ENCODE results near the gene ADPRM. TPM values are rescaled to one million over a fixed set of nuclear protein-coding genes. Genes with fewer than 3 reads are reported as not detected.
"Not testable (repeated sequence)": the region's sequence is repeated elsewhere in the genome, so short reads cannot be mapped to it uniquely, and the experiment has no call there.

The ADPRM gene
- total and polyA plus RNA-seq, 7 donors, result 7.4 to 16.6 (median 11.4) TPM

GRCh38 chr17:10687499-10687898, 9.9 kb upstream of the ADPRM start:
- no peak overlapping the region for H3K27ac ChIP-seq
- no peak overlapping the region for H3K4me3 ChIP-seq
- DNase-seq, result no peak
- WGBS, 2 donors, result 88 to 91% methylated on average over 2 of the region's 2 CpGs
- intact Hi-C loops (cut with DNase I), result no loop called here
- H3K36me3 ChIP-seq, result peaks cover 11 to 73% (median 35%) of the 10 kb centered on the region in 4 donors
- H3K27me3 ChIP-seq, result no peaks in the 10 kb centered on the region
- TF ChIP-seq POLR2A (IDR thresholded peaks at IDR 0.05), result no peak
- no peak for TF ChIP-seq POLR2AphosphoS5 (IDR thresholded peaks at IDR 0.05)
- TF ChIP-seq CTCF (IDR thresholded peaks at IDR 0.05), result no peak
- TF ChIP-seq EP300 (IDR thresholded peaks at IDR 0.05), result no peak
- H3K4me1 ChIP-seq, result peaks cover 0 to 5% (median 2%) of the 10 kb centered on the region in 4 donors
- H3K9me3 ChIP-seq, result no peaks in the 10 kb centered on the region

GRCh38 chr17:10695875-10696407, 1.5 kb upstream of the ADPRM start:
- not testable (repeated sequence) for DNase-seq, H3K9me3 ChIP-seq, H3K4me3 ChIP-seq, H3K27me3 ChIP-seq, H3K27ac ChIP-seq
- peaks cover 2 to 47% (median 24%) of the 10 kb centered on the region in 4 donors for H3K36me3 ChIP-seq
- intact Hi-C loops (cut with DNase I), result loop anchor here (2.0 kb wide), 1 partner anchor 33 kb away; no protein-coding TSS in a partner anchor
- WGBS, 2 donors, result 58 to 78% methylated on average over 17 of the region's 17 CpGs
- H3K4me1 ChIP-seq, result peaks cover 0 to 34% (median 21%) of the 10 kb centered on the region in 4 donors

- 6 to 16% methylated on average over 18 of the region's 18 CpGs for WGBS, 2 donors
- intact Hi-C loops (cut with DNase I), result no loop called here
These were observed 863 bp downstream of the ADPRM start for GRCh38 chr17:10698096-10698818.

GRCh38 chr17:10699856-10700255, 2.5 kb downstream of the ADPRM start:
- peaks cover 0 to 11% (median 3%) of the 10 kb centered on the region in 4 donors for H3K36me3 ChIP-seq
- TF ChIP-seq POLR2AphosphoS5 (IDR thresholded peaks at IDR 0.05) (no peak), POLR2A (IDR thresholded peaks at IDR 0.05) (no peak), CTCF (IDR thresholded peaks at IDR 0.05) (no peak), EP300 (IDR thresholded peaks at IDR 0.05) (no peak)
- WGBS, 2 donors, result 70 to 88% methylated on average over 1 of the region's 1 CpG
- H3K27ac ChIP-seq, result no peak overlapping the region
- no peaks in the 10 kb centered on the region for H3K9me3 ChIP-seq
- H3K4me1 ChIP-seq, result peaks cover 0 to 34% (median 24%) of the 10 kb centered on the region in 4 donors
- DNase-seq, result no peak
- no peaks in the 10 kb centered on the region for H3K27me3 ChIP-seq
- intact Hi-C loops (cut with DNase I), result no loop called here
- no peak overlapping the region for H3K4me3 ChIP-seq

More at GRCh38 chr17:10698096-10698818, 863 bp downstream of the ADPRM start:
- H3K4me3 ChIP-seq, result peak overlapping the region; percentile 71 to 97 (median 86)
- no peak for DNase-seq
- peaks cover 0 to 24% (median 3%) of the 10 kb centered on the region in 4 donors for H3K36me3 ChIP-seq
- peaks cover 0 to 34% (median 24%) of the 10 kb centered on the region in 4 donors for H3K4me1 ChIP-seq
- no peaks in the 10 kb centered on the region for H3K27me3 ChIP-seq
- no peaks in the 10 kb centered on the region for H3K9me3 ChIP-seq
- TF ChIP-seq EP300 (IDR thresholded peaks at IDR 0.05), result no peak
- peak overlapping the region; percentile 89 to 97 (median 94) for H3K27ac ChIP-seq

- Histone ChIP-seq H3K27ac (no peak overlapping the region), H3K36me3 (peaks cover 5 to 31% (median 21%) of the 10 kb centered on the region in 4 donors), H3K27me3 (no peaks in the 10 kb centered on the region), H3K4me1 (peaks cover 0 to 18% (median 12%) of the 10 kb centered on the region in 4 donors), H3K4me3 (no peak overlapping the region), H3K9me3 (no peaks in the 10 kb centered on the region)
- no peak for TF ChIP-seq POLR2AphosphoS5 (IDR thresholded peaks at IDR 0.05)
- TF ChIP-seq POLR2A (IDR thresholded peaks at IDR 0.05), result no peak
- TF ChIP-seq EP300 (IDR thresholded peaks at IDR 0.05), result no peak
- no peak for TF ChIP-seq CTCF (IDR thresholded peaks at IDR 0.05)
- intact Hi-C loops (cut with DNase I), result no loop called here
- 58 to 77% methylated on average over 2 of the region's 2 CpGs for WGBS, 2 donors
- no peak for DNase-seq
These were observed 5.2 kb downstream of the ADPRM start for GRCh38 chr17:10702574-10702973.

All from sigmoid colon (tissue), 7 donors.